SK-N-SH (cell line): ENCODE data around the gene LARP1. TPM values are rescaled to one million over a fixed set of nuclear protein-coding genes. Genes with fewer than 3 reads are reported as not detected.
A peak's percentile ranks its signal among the peaks of the same experiment; 100 is the strongest.

Source experiments
- CTCF ChIA-PET: fragments of 300-600, 350-600 bp; formaldehyde crosslinking; extraction: SDS; loops from one replicate; lab custom pipeline; 2021; lab: Yijun Ruan, JAX
- POLR2A ChIA-PET: fragments of 350-600 bp; sonication (Branson Sonifier 250); formaldehyde crosslinking; extraction: SDS; loops from one replicate; lab custom pipeline; 2020; ENCODE audit warnings: antibody characterized with exemption, inconsistent platforms; lab: Yijun Ruan, JAX
- DNase-seq: peaks from one replicate; pipeline ENCODE4 v3.0.0; 2012
- H2AFZ ChIP-seq: fragments of 200-600 bp; sonication (generic); 2 replicates; pipeline ENCODE4 v1.8.1; 2016; ENCODE audit warnings: antibody characterized with exemption, mild to moderate bottlenecking, low read depth
- H3F3A ChIP-seq: fragments of 200-600 bp; sonication (generic); replicated peaks from 2 replicates; pipeline ENCODE3; 2016; ENCODE audit warnings: antibody characterized with exemption, mild to moderate bottlenecking; ENCODE audit not compliant: insufficient read depth
- H3K27ac ChIP-seq, 2 experiments: fragments of 200-500 bp in 1 of 2; fragments of 200-600 bp in 1 of 2; sonication (Bioruptor generic) in 1 of 2; sonication (generic), shearing (Covaris generic) in 1 of 2; 2 replicates each; pipeline versions ENCODE4 v1.5.1 to v1.6.1; 2014 to 2016; ENCODE audit warnings: low read depth in 2 of 2, inconsistent platforms in 1 of 2, low read length in 1 of 2, mild to moderate bottlenecking in 1 of 2, mixed read lengths in 1 of 2
- H3K27me3 ChIP-seq: fragments of 200-600 bp; sonication (generic), shearing (Covaris generic); 2 replicates; pipeline ENCODE4 v1.6.1; 2016; ENCODE audit warnings: mixed run types; ENCODE audit not compliant: insufficient read depth
- H3K36me3 ChIP-seq, 2 experiments: fragments of 200-500 bp in 1 of 2; fragments of 200-600 bp in 1 of 2; sonication (Bioruptor generic) in 1 of 2; sonication (generic) in 1 of 2; replicated peaks in 1 of 2; 2 replicates each; pipeline versions ENCODE3 to v1.5.1; 2014 to 2016; ENCODE audit warnings: low read length in 1 of 2, mild to moderate bottlenecking in 1 of 2; ENCODE audit not compliant: insufficient read depth in 2 of 2, control insufficient read depth in 1 of 2
- H3K4me1 ChIP-seq, 2 experiments: fragments of 200-500 bp in 1 of 2; fragments of 200-600 bp in 1 of 2; sonication (Bioruptor generic) in 1 of 2; sonication (generic), shearing (Covaris generic) in 1 of 2; 2 replicates each; pipeline versions ENCODE4 v1.5.1 to v1.6.1; 2014 to 2016; ENCODE audit warnings: low read depth in 1 of 2, low read length in 1 of 2, mixed run types in 1 of 2; ENCODE audit not compliant: insufficient read depth in 2 of 2, control insufficient read depth in 1 of 2
- H3K4me2 ChIP-seq: fragments of 200-600 bp; sonication (generic), shearing (Covaris generic); 2 replicates; pipeline ENCODE4 v1.6.1; 2017; ENCODE audit warnings: mixed run types
- H3K4me3 ChIP-seq, 2 experiments: fragments of 200-500 bp in 1 of 2; fragments of 200-600 bp in 1 of 2; sonication (Bioruptor generic) in 1 of 2; sonication (generic), shearing (Covaris generic) in 1 of 2; 2 replicates each; pipeline versions ENCODE4 v1.5.1 to v1.8.1; 2014 to 2016; ENCODE audit warnings: low read depth in 2 of 2, inconsistent platforms in 1 of 2, low read length in 1 of 2, mild to moderate bottlenecking in 1 of 2, mixed read lengths in 1 of 2, moderate library complexity in 1 of 2
- H3K79me2 ChIP-seq: fragments of 200-600 bp; sonication (generic); 2 replicates; pipeline ENCODE4 v1.8.1; 2017; ENCODE audit warnings: mild to moderate bottlenecking; ENCODE audit not compliant: insufficient read depth
- H3K9ac ChIP-seq: fragments of 200-600 bp; sonication (generic); 2 replicates; pipeline ENCODE4 v1.6.1; 2017; ENCODE audit warnings: mixed run types
- H3K9me2 ChIP-seq: fragments of 200-600 bp; sonication (generic); 2 replicates; pipeline ENCODE4 v1.6.1; 2017; ENCODE audit warnings: mixed run types
- H3K9me3 ChIP-seq: fragments of 200-600 bp; sonication (generic); 2 replicates; pipeline ENCODE4 v1.6.1; 2017; ENCODE audit warnings: mixed run types, mild to moderate bottlenecking, moderate library complexity
- H4K20me1 ChIP-seq: fragments of 200-600 bp; sonication (generic); 2 replicates; pipeline ENCODE4 v1.6.1; 2017; ENCODE audit warnings: mild to moderate bottlenecking, mixed run types; ENCODE audit not compliant: insufficient read depth
- CHD2 ChIP-seq: fragments of 150-350 bp; IDR thresholded peaks from 2 replicates; pipeline ENCODE4 v1.6.1; 2018; ENCODE audit warnings: low read length; ENCODE audit not compliant: partially characterized antibody
- EP300 ChIP-seq, 2 experiments: IDR thresholded peaks; 2 replicates each; pipeline versions ENCODE4 v1.4.0 to v1.6.1; 2012; ENCODE audit warnings: borderline replicate concordance in 1 of 2, low read depth in 1 of 2, low read length in 1 of 2
- EZH2phosphoT487 ChIP-seq: fragments of 200-600 bp; sonication (generic); IDR thresholded peaks from 2 replicates; pipeline ENCODE4 v1.6.1; 2017; ENCODE audit warnings: low read depth, mixed run types, mild to moderate bottlenecking, antibody characterized with exemption, moderate library complexity, borderline replicate concordance
- FOSL2 ChIP-seq: IDR thresholded peaks from 2 replicates; pipeline ENCODE4 v1.4.0; 2012; ENCODE audit warnings: low read depth, mild to moderate bottlenecking, moderate library complexity, borderline replicate concordance
- FOXJ3 ChIP-seq: sonication (generic); formaldehyde crosslinking; IDR thresholded peaks from 2 replicates; pipeline ENCODE4 v1.5.1; 2020; ENCODE audit warnings: mild to moderate bottlenecking, missing genetic modification reagents
- FOXM1 ChIP-seq: IDR thresholded peaks from 2 replicates; pipeline ENCODE4 v1.4.0; 2012; ENCODE audit warnings: low read depth, mild to moderate bottlenecking
- GABPA ChIP-seq: IDR thresholded peaks from 2 replicates; pipeline ENCODE4 v1.4.0; 2012; ENCODE audit warnings: low read depth, mild to moderate bottlenecking
- GATA2 ChIP-seq: sonication (generic); formaldehyde crosslinking; IDR thresholded peaks from 2 replicates; pipeline ENCODE4 v1.5.0; 2020; ENCODE audit warnings: mild to moderate bottlenecking, missing genetic modification reagents
- JUND ChIP-seq: IDR thresholded peaks from 2 replicates; pipeline ENCODE4 v1.4.0; 2012
- MEF2A ChIP-seq: IDR thresholded peaks from 2 replicates; pipeline ENCODE4 v1.4.0; 2012; ENCODE audit warnings: low read depth, borderline replicate concordance
- MXI1 ChIP-seq: IDR thresholded peaks from 2 replicates; pipeline ENCODE4 v1.6.1; 2012; ENCODE audit warnings: mild to moderate bottlenecking, low read depth, low read length, improper control_type of control experiment
- NFIC ChIP-seq: IDR thresholded peaks from 2 replicates; pipeline ENCODE4 v1.4.0; 2012; ENCODE audit warnings: borderline replicate concordance
- NRF1 ChIP-seq: IDR thresholded peaks from 2 replicates; pipeline ENCODE4 v1.6.1; 2012; ENCODE audit warnings: low read depth, mild to moderate bottlenecking, low read length
- POLR2AphosphoS5 ChIP-seq: IDR thresholded peaks from 2 replicates; pipeline ENCODE4 v1.6.1; 2012; ENCODE audit warnings: low read depth, low read length
- RAD21 ChIP-seq: IDR thresholded peaks from 2 replicates; pipeline ENCODE4 v1.6.1; 2012; ENCODE audit warnings: mild to moderate bottlenecking, low read length
- RCOR1 ChIP-seq: fragments of 150-350 bp; IDR thresholded peaks from 2 replicates; pipeline ENCODE4 v1.6.1; 2017; ENCODE audit warnings: antibody characterized with exemption, low read length
- RXRA ChIP-seq: IDR thresholded peaks from 2 replicates; pipeline ENCODE4 v1.4.0; 2012; ENCODE audit warnings: low read depth, mild to moderate bottlenecking, borderline replicate concordance
- SIN3A ChIP-seq: IDR thresholded peaks from 2 replicates; pipeline ENCODE4 v1.6.1; 2012; ENCODE audit warnings: low read depth, mild to moderate bottlenecking, low read length, moderate library complexity, borderline replicate concordance
- SMC3 ChIP-seq: IDR thresholded peaks from 2 replicates; pipeline ENCODE4 v1.6.1; 2012; ENCODE audit warnings: low read depth, low read length, improper control_type of control experiment
- TAF1 ChIP-seq: IDR thresholded peaks from 2 replicates; pipeline ENCODE4 v1.6.1; 2012; ENCODE audit warnings: low read depth, mild to moderate bottlenecking, low read length, moderate library complexity, borderline replicate concordance
- TCF12 ChIP-seq: IDR thresholded peaks from 2 replicates; pipeline ENCODE4 v1.4.0; 2012
- TEAD4 ChIP-seq: IDR thresholded peaks from 2 replicates; pipeline ENCODE4 v1.4.0; 2012; ENCODE audit warnings: mild to moderate bottlenecking, borderline replicate concordance; ENCODE audit not compliant: insufficient read depth
- YY1 ChIP-seq: IDR thresholded peaks from 2 replicates; pipeline ENCODE4 v1.4.0; 2012; ENCODE audit warnings: low read depth, mild to moderate bottlenecking
- WGBS: methylation state at CpG from one replicate; pipeline ENCODE4 v1.1.6; 2017; ENCODE audit warnings: low lambda C conversion rate; 5-methylcytosine and 5-hydroxymethylcytosine counted together
- polyA plus RNA-seq, 3 experiments: library from polyadenylated mRNA; depleted of rRNA; stranded (reverse); fragments of >200 nt; gene quantifications; 2 replicates each; pipeline ENCODE4 v1.2.3, GENCODE V29; 2012
- TF ChIP-seq, protein P1 (sequence below): IDR thresholded peaks from 2 replicates; pipeline ENCODE4 v1.6.1; 2012; ENCODE audit warnings: mild to moderate bottlenecking, low read depth, low read length, moderate library complexity
- TF ChIP-seq, protein P2 (sequence below): fragments of 150-350 bp; IDR thresholded peaks from 2 replicates; pipeline ENCODE4 v1.6.1; 2016; ENCODE audit warnings: mild to moderate bottlenecking, low read depth, low read length

The LARP1 gene
- polyA plus RNA-seq, 1 of the 3 experiments (the other 2 are of a cell fraction), result 57.4 TPM

DNA sequence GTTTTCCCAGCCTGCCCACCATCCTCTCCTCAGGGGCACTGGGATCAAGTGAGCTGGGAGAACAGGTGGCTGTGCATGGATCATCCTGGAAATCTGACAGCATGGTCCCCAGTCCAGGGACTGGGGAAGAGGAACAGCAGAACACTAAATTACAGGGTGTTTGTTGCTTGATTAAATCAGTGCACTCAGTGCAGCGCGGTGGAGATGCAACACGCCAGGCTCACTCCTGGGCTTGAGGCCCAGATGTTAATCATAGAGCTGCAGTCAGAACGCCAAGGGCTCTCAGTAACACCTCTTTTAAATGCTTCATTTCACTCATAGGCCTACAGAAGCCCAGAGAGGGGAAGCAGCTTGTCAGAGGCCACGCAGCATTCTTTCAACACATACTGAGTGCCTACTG lies 14.2 kb upstream of the LARP1 start:
- Histone ChIP-seq H3K27me3 (no peaks in the 10 kb centered on the region), H3F3A (no peaks in the 10 kb centered on the region), H3K9ac (no peak overlapping the region), H3K9me3 (no peaks in the 10 kb centered on the region), H3K79me2 (no peaks in the 10 kb centered on the region), H3K9me2 (no peaks in the 10 kb centered on the region), H4K20me1 (no peaks in the 10 kb centered on the region), H3K4me3 (no peak overlapping the region), H3K4me2 (no peak overlapping the region), H3K4me1 (peaks cover 0 to 19% of the 10 kb centered on the region in 2 experiments; a peak in 2 of 4 replicates), H2AFZ (no peak overlapping the region), H3K36me3 (no peaks in the 10 kb centered on the region), H3K27ac (peak overlapping the region in 1 of 2 experiments; percentile 72; a peak in 2 of 4 replicates)
- WGBS, result 91% methylated on average over 5 of the region's 5 CpGs
- ChIA-PET POLR2A (interaction anchor here (0.7 to 1.3 kb wide), 3 partner anchors 12 to 199 kb away, joined by 3 to 4 read pairs (median 3); no protein-coding TSS in a partner anchor), CTCF (interaction anchor here (1.0 to 1.4 kb wide), 4 partner anchors 10 to 91 kb away, joined by 3 to 5 read pairs (median 4); no protein-coding TSS in a partner anchor)
- peak; percentile 84 for TF ChIP-seq CHD2
- no peak for TF ChIP-seq FOSL2
- no peak for TF ChIP-seq MEF2A
- TF ChIP-seq POLR2AphosphoS5, result no peak
- peak; percentile 97 for TF ChIP-seq RCOR1
- no peak for TF ChIP-seq JUND
- TF ChIP-seq GABPA, result no peak
- peak; percentile 99 for TF ChIP-seq GATA2
- TF ChIP-seq EZH2phosphoT487, result no peak
- no peak for TF ChIP-seq TCF12
- TF ChIP-seq FOXM1, result no peak
- no peak for TF ChIP-seq TAF1
- peak in 1 of 2 experiments; percentile 94; a peak in 2 of 4 replicates for TF ChIP-seq EP300 (IDR thresholded peaks at IDR 0.05; ENCODE audit: borderline replicate concordance in 1 of 2, low read depth in 1 of 2, low read length in 1 of 2)
- no peak for TF ChIP-seq SMC3
- TF ChIP-seq RAD21, result peak; percentile 36; the same call in 1 of the 2 replicates
- no peak for TF ChIP-seq NFIC
- TF ChIP-seq SIN3A, result no peak
- no peak for TF ChIP-seq TEAD4
- TF ChIP-seq NRF1, result no peak
- TF ChIP-seq FOXJ3 (CRISPR knock-in tag), result peak; percentile 96
- TF ChIP-seq MXI1, result peak; percentile 92
- TF ChIP-seq RXRA, result no peak
- peak; percentile 78 for DNase-seq

DNA sequence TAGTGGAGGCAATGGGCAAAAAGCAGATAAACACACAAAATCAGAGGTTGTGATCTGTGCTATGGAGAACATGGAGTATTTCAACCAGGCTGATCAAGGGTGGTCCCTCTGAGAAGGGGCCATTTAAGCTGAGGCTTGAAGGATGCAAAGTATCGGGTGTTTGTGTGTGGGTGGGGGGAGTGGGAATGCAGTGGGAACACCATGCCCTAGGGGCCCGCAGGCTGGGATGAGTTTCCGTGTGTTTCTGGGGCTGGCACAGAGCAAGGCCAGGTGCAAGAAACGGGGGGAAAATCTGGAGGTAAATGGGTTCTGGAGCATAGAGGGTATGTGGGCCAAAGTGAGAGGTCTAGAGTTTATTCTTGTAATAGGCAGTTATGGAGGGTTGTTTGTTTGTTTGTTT lies 13.8 kb upstream of the LARP1 start:
- ChIA-PET CTCF (interaction anchor here (0.6 to 1.3 kb wide), 3 partner anchors 12 to 110 kb away, joined by 3 to 5 read pairs (median 4); no protein-coding TSS in a partner anchor), POLR2A (interaction anchor here (0.7 to 0.9 kb wide), 2 partner anchors 16 to 198 kb away, joined by 3 to 4 read pairs; no protein-coding TSS in a partner anchor)
- H3K9me3 ChIP-seq, result no peaks in the 10 kb centered on the region
- no peaks in the 10 kb centered on the region for H3F3A ChIP-seq
- H3K9ac ChIP-seq, result no peak overlapping the region
- WGBS, result 92% methylated on average over 4 of the region's 4 CpGs
- H2AFZ ChIP-seq, result no peak overlapping the region
- H4K20me1 ChIP-seq, result no peaks in the 10 kb centered on the region
- H3K4me3 ChIP-seq, result no peak overlapping the region
- TF ChIP-seq SIN3A (no peak), RCOR1 (no peak), MXI1 (no peak), FOXJ3 (CRISPR knock-in tag) (no peak), NRF1 (no peak), YY1 (no peak), EP300 (IDR thresholded peaks at IDR 0.05; ENCODE audit: borderline replicate concordance in 1 of 2, low read depth in 1 of 2, low read length in 1 of 2) (no peak)
- TF ChIP-seq, protein P1, sequence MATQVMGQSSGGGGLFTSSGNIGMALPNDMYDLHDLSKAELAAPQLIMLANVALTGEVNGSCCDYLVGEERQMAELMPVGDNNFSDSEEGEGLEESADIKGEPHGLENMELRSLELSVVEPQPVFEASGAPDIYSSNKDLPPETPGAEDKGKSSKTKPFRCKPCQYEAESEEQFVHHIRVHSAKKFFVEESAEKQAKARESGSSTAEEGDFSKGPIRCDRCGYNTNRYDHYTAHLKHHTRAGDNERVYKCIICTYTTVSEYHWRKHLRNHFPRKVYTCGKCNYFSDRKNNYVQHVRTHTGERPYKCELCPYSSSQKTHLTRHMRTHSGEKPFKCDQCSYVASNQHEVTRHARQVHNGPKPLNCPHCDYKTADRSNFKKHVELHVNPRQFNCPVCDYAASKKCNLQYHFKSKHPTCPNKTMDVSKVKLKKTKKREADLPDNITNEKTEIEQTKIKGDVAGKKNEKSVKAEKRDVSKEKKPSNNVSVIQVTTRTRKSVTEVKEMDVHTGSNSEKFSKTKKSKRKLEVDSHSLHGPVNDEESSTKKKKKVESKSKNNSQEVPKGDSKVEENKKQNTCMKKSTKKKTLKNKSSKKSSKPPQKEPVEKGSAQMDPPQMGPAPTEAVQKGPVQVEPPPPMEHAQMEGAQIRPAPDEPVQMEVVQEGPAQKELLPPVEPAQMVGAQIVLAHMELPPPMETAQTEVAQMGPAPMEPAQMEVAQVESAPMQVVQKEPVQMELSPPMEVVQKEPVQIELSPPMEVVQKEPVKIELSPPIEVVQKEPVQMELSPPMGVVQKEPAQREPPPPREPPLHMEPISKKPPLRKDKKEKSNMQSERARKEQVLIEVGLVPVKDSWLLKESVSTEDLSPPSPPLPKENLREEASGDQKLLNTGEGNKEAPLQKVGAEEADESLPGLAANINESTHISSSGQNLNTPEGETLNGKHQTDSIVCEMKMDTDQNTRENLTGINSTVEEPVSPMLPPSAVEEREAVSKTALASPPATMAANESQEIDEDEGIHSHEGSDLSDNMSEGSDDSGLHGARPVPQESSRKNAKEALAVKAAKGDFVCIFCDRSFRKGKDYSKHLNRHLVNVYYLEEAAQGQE, result no peak
- TF ChIP-seq, protein P2, sequence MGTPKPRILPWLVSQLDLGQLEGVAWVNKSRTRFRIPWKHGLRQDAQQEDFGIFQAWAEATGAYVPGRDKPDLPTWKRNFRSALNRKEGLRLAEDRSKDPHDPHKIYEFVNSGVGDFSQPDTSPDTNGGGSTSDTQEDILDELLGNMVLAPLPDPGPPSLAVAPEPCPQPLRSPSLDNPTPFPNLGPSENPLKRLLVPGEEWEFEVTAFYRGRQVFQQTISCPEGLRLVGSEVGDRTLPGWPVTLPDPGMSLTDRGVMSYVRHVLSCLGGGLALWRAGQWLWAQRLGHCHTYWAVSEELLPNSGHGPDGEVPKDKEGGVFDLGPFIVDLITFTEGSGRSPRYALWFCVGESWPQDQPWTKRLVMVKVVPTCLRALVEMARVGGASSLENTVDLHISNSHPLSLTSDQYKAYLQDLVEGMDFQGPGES, result no peak
- H3K79me2 ChIP-seq, result no peaks in the 10 kb centered on the region
- H3K27me3 ChIP-seq, result no peaks in the 10 kb centered on the region
- no peaks in the 10 kb centered on the region for H3K36me3 ChIP-seq
- H3K9me2 ChIP-seq, result no peaks in the 10 kb centered on the region
- no peak for DNase-seq
- peaks cover 0 to 19% of the 10 kb centered on the region in 2 experiments; a peak in 2 of 4 replicates for H3K4me1 ChIP-seq
- H3K27ac ChIP-seq, result peak overlapping the region in 1 of 2 experiments; percentile 58; a peak in 2 of 4 replicates
- no peak overlapping the region for H3K4me2 ChIP-seq
